Stomach (tissue), 9 donors: ENCODE data around the gene MRPL41. TPM values are rescaled to one million over a fixed set of nuclear protein-coding genes. Genes with fewer than 3 reads are reported as not detected.
"Not testable (repeated sequence)": the region's sequence is repeated elsewhere in the genome, so short reads cannot be mapped to it uniquely, and the experiment has no call there.

ENCODE experiments used
- DNase-seq, 2 donors: peaks; one replicate each; pipeline versions ENCODE4 v3.0.0 to v3.0.0-alpha.2; 2013 to 2019
- H3K27ac ChIP-seq, 5 donors: fragments of 200-600 bp in 4 of 5; sonication (generic) in 4 of 5; one replicate each; pipeline ENCODE4 v1.5.1; 2013 to 2019; ENCODE audit warnings: mild to moderate bottlenecking in 1 of 5, moderate library complexity in 1 of 5
- H3K27me3 ChIP-seq, 3 donors: fragments of 200-600 bp; sonication (generic); one replicate each; pipeline ENCODE4 v1.5.1; 2017 to 2019; ENCODE audit warnings: mixed run types in 1 of 3
- H3K36me3 ChIP-seq, 4 donors: fragments of 200-600 bp; sonication (generic); 1 replicate in 3 of 4; 2 replicates in 1 of 4; pipeline ENCODE4 v1.5.1; 2016 to 2019
- H3K4me1 ChIP-seq, 4 donors: fragments of 200-600 bp; sonication (generic); one replicate each; pipeline ENCODE4 v1.5.1; 2016 to 2019
- H3K4me3 ChIP-seq, 4 donors: fragments of 200-600 bp; sonication (generic) in 3 of 4; one replicate each; pipeline ENCODE4 v1.5.1; 2016 to 2019; ENCODE audit warnings: mild to moderate bottlenecking in 1 of 4
- H3K9me3 ChIP-seq, 4 donors: fragments of 200-600 bp; sonication (generic); one replicate each; pipeline ENCODE4 v1.5.1; 2016 to 2019
- CTCF ChIP-seq, 7 experiments: fragments of 450-650 bp in 4 of 7; fragments of 200-600 bp in 3 of 7; sonication (generic) in 3 of 7; IDR thresholded peaks; one replicate each; pipeline ENCODE4 v1.5.1; 2016 to 2019; ENCODE audit warnings: antibody characterized with exemption in 7 of 7, control low read depth in 2 of 7, mild to moderate bottlenecking in 1 of 7
- EP300 ChIP-seq: sonication (generic); formaldehyde crosslinking; IDR thresholded peaks from one replicate; pipeline ENCODE4 v1.6.1; 2017; ENCODE audit warnings: antibody characterized with exemption
- POLR2A ChIP-seq, 4 donors: fragments of 450-650 bp; IDR thresholded peaks; one replicate each; pipeline ENCODE4 v1.6.1; 2016; ENCODE audit warnings: antibody characterized with exemption in 4 of 4, control low read depth in 2 of 4, mild to moderate bottlenecking in 1 of 4, moderate library complexity in 1 of 4
- POLR2AphosphoS5 ChIP-seq, 3 donors: sonication (generic); formaldehyde crosslinking; IDR thresholded peaks; one replicate each; pipeline ENCODE4 v1.6.1; 2016; ENCODE audit warnings: antibody characterized with exemption in 3 of 3
- whole genome bisulfite sequencing, 5 donors: extraction: QIAGEN DNeasy Blood & Tissue Kit in 3 of 5; methylation state at CpG; one replicate each; pipeline versions ENCODE4 v1.1.5 to v1.1.7; 2013 to 2018; 5-methylcytosine and 5-hydroxymethylcytosine counted together
- intact Hi-C: fragments of 100-400 bp; cut with DNase I; formaldehyde crosslinking; loops from one replicate; pipeline ENCODE4 v1.15.1; 2023; ENCODE audit warnings: low total_unique reads
- polyA plus RNA-seq, 3 donors: library from polyadenylated mRNA; stranded (reverse); fragments of 200-250 nt; gene quantifications; one replicate each; pipeline ENCODE4 v1.2.3, GENCODE V29; 2013
- total RNA-seq, 5 donors: library from RNA; depleted of rRNA; stranded (reverse); fragments of >200 nt; gene quantifications; one replicate each; pipeline versions ENCODE4 v1.1.0 to v1.2.3, GENCODE V29; 2014 to 2016
- donor health status: healthy with polysubstance abuse.
- donor health status: Bipolar disorder and iron deficiency.
- donor health status: healthy.

MRPL41 gene
- total and polyA plus RNA-seq, 8 donors: 23.3 to 282 (median 101) TPM

GRCh38 chr9:137516144-137516917 is 35.3 kb upstream of the MRPL41 start:
- H3K27me3 ChIP-seq: no peaks in the 10 kb centered on the region
- no peaks in the 10 kb centered on the region for H3K4me1 ChIP-seq
- intact Hi-C loops: no loop called here
- DNase-seq: no peak
- TF ChIP-seq POLR2A (IDR thresholded peaks at IDR 0.05): no peak
- TF ChIP-seq CTCF (IDR thresholded peaks at IDR 0.05): no peak
- no peak for TF ChIP-seq EP300
- no peak for TF ChIP-seq POLR2AphosphoS5 (IDR thresholded peaks at IDR 0.05)
- H3K36me3 ChIP-seq: peaks cover 0 to 31% (median 23%) of the 10 kb centered on the region in 4 donors
- H3K4me3 ChIP-seq: no peak overlapping the region
- no peaks in the 10 kb centered on the region for H3K9me3 ChIP-seq
- H3K27ac ChIP-seq: no peak overlapping the region
- 81 to 89% (median 87%) methylated on average over 6 to 10 of the region's 10 CpGs for WGBS, 5 donors

GRCh38 chr9:137518661-137519459 is 32.8 kb upstream of the MRPL41 start:
- intact Hi-C loops, H3K4me3 ChIP-seq, H3K27ac ChIP-seq, H3K4me1 ChIP-seq, H3K9me3 ChIP-seq, DNase-seq, H3K27me3 ChIP-seq: not testable (repeated sequence)
- 92 to 95% (median 92%) methylated on average over 13 of the region's 13 CpGs for WGBS, 5 donors
- peaks cover 0 to 31% (median 26%) of the 10 kb centered on the region in 4 donors for H3K36me3 ChIP-seq

GRCh38 chr9:137519553-137519952 is 32.1 kb upstream of the MRPL41 start:
- Histone ChIP-seq H3K9me3 (no peaks in the 10 kb centered on the region), H3K27me3 (no peaks in the 10 kb centered on the region), H3K4me3 (no peak overlapping the region), H3K4me1 (no peaks in the 10 kb centered on the region), H3K27ac (no peak overlapping the region), H3K36me3 (peaks cover 0 to 38% (median 32%) of the 10 kb centered on the region in 4 donors)
- intact Hi-C loops: no loop called here
- 87 to 91% (median 90%) methylated on average over 10 of the region's 10 CpGs for WGBS, 5 donors
- DNase-seq: no peak
- no peak for TF ChIP-seq CTCF (IDR thresholded peaks at IDR 0.05)
- TF ChIP-seq POLR2AphosphoS5 (IDR thresholded peaks at IDR 0.05): no peak
- TF ChIP-seq EP300: no peak
- no peak for TF ChIP-seq POLR2A (IDR thresholded peaks at IDR 0.05)

GRCh38 chr9:137520614-137521404 is 30.9 kb upstream of the MRPL41 start:
- TF ChIP-seq POLR2AphosphoS5 (IDR thresholded peaks at IDR 0.05) (no peak), EP300 (no peak), CTCF (IDR thresholded peaks at IDR 0.05) (no peak), POLR2A (IDR thresholded peaks at IDR 0.05) (no peak)
- peaks cover 0 to 39% (median 28%) of the 10 kb centered on the region in 4 donors for H3K36me3 ChIP-seq
- intact Hi-C loops: no loop called here
- 83 to 88% (median 85%) methylated on average over 13 to 30 of the region's 30 CpGs for WGBS, 5 donors
- no peaks in the 10 kb centered on the region for H3K9me3 ChIP-seq
- peaks cover 0 to 5% (median 2%) of the 10 kb centered on the region in 4 donors for H3K4me1 ChIP-seq
- no peak overlapping the region for H3K4me3 ChIP-seq
- no peaks in the 10 kb centered on the region for H3K27me3 ChIP-seq
- H3K27ac ChIP-seq: no peak overlapping the region
- no peak for DNase-seq
